Testis (tissue), 2 donors: ENCODE measurements around the gene ABCC4.

ENCODE experiments used
- POLR2A ChIP-seq: fragments of 450-650 bp; IDR thresholded peaks from one replicate; pipeline ENCODE4 v1.6.1; 2017; ENCODE audit warnings: antibody characterized with exemption, mild to moderate bottlenecking, moderate library complexity
- TF ChIP-seq, protein P1 (sequence below), 3 experiments: fragments of 450-650 bp in 2 of 3; fragments of 200-600 bp in 1 of 3; sonication (generic) in 1 of 3; IDR thresholded peaks; one replicate each; pipeline ENCODE4 v1.5.1; 2016 to 2019; ENCODE audit warnings: antibody characterized with exemption in 3 of 3, mild to moderate bottlenecking in 2 of 3, moderate library complexity in 1 of 3

DNA sequence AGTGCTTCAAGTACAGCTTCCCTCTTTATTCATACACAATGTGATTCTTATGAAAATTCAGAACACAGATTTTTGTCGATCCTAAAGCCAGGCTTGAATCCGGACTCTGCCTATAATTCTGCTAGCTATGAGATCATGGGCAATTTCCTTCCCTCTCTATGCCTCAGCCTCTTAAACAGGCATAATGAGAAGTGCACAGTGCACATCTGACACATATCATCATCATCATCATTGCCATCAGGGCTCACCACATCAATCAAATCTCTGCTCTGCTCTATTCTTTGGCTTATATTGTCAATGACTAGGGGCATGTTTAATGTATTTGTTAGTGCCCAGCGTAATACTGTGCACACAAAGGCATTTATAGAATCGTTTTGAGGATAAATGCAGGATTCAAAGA lies 269.1 kb downstream of the ABCC4 start:
- TF ChIP-seq, protein P1, sequence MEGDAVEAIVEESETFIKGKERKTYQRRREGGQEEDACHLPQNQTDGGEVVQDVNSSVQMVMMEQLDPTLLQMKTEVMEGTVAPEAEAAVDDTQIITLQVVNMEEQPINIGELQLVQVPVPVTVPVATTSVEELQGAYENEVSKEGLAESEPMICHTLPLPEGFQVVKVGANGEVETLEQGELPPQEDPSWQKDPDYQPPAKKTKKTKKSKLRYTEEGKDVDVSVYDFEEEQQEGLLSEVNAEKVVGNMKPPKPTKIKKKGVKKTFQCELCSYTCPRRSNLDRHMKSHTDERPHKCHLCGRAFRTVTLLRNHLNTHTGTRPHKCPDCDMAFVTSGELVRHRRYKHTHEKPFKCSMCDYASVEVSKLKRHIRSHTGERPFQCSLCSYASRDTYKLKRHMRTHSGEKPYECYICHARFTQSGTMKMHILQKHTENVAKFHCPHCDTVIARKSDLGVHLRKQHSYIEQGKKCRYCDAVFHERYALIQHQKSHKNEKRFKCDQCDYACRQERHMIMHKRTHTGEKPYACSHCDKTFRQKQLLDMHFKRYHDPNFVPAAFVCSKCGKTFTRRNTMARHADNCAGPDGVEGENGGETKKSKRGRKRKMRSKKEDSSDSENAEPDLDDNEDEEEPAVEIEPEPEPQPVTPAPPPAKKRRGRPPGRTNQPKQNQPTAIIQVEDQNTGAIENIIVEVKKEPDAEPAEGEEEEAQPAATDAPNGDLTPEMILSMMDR (IDR thresholded peaks at IDR 0.05), result no peak
- TF ChIP-seq POLR2A, result no peak
